G401.6 (cell line): ENCODE data around the gene HSPA4L.
A peak's percentile ranks its signal among the peaks of the same experiment; 100 is the strongest.

Experiments used
- FAIRE-seq: peaks from 2 replicates; lab custom pipeline; 2012; peaks lifted over from hg19 to GRCh38; lab: Jason Lieb, UNC

Gene HSPA4L

DNA sequence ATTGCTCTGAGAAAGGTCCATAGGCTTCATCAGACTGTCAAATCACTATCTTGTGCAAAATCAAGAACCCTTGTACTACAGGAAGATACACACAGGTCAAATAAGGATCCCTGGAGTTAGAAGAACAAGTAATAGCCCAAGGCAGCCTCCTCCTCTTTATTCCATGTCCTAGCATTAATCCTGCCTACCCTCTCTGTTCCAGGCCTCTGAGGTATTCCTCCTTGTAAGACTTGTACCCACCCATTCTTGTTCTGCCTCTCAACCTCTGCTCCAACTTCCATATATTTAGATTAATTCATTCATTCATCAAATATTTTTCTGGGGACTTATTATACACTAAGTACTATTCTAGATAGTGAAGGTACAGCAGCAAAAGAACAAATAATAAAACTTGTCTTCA, 88.2 kb downstream of the HSPA4L start:
- no peak for FAIRE-seq

DNA sequence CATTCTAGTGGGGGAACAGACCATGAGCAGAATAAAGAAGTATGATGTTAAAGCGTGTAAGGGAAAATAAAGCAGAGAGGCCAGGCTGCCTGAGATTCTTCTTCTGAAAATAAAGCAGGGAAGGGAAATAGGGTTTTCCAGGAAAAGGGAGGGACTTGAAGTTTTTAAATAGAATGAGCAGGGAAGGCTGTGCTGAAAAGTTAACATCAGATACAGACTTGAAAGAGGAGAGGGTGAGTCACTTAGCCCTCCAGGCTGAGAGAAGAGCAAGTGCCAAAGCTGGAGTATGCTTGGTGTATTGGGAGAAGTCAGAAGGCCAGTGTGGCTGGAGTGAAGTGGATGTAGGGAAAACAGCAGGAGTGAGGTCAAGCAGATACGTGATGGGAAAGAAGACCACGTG, 88.6 kb downstream of the HSPA4L start:
- no peak for FAIRE-seq

DNA sequence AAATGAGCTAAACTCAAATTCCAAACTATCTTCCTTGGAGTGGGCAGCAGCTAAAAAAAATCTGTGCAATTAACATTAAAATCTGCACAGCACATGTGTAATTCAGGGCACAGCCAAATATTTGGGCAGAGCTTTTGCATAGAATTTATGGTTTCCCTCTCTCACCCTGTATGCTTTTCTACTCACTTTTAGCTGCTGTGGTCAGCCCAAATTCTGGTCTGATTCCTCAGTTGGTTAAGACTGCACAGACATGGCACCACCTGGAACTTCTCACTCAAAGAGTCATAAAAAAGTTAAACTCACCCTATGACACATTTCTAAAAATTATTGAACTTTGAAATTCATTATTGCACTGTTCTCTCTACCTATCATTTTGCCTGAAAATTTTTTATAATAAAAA, 93.7 kb downstream of the HSPA4L start:
- no peak for FAIRE-seq

DNA sequence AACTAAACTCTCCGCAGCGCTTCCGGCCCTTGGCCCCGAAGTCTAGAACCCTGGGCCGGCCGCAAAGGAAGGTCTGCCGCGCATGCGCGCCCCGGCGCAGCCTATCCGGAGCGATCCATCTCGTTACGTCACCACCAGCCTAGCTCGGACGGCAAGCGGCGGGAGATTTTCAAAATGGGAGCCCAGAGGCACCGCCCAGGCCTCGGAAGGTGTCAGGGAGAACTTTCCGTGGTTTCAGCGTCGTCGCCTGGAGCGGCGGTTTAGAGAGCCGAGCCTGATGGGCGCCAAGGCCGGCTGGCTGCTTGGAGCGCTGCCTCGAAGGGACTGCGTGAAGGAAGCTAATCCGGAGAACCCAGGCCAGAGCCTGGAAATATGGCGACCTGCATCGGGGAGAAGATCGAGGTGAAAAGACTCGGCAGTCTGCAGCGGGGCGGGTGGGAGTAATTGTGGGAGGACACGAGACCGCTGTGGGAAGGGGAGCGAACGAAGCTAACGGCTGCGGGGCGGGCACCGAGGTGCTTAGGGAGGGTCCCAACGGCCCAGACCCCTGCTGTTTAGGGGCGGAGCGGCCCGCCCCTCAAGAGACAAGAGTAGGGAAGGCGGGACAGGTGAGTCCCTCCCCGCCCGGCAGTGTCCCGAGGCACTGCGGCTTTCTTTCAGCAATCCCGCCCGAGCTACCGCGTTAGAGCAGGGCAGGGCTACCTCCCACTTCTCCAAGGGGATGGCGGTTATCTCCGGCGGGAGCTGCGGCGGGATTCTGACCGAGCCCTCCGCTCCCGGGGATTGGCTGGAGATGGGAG, 98.8 kb downstream of the HSPA4L start, which contains the start of gene PLK4:
Gene PLK4 (plus strand): TSS at position 131 of the 800 bp plus-strand sequence. CDS start 242 bp downstream, at position 373.
- peak; percentile 96 for FAIRE-seq

DNA sequence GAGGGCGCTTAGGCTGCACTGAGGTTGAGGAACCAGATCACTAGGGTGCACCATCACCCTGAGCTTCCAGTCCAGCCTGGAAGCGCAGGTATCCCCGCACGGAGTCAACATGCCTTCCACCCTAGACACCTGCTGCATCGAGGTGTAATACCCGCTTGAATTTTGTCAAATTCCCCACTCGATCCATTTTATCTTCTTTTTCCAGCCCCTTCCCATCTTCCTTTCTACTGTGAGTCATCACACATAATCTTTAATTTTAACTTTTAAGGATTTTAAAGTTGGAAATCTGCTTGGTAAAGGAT, 99.4 kb downstream of the HSPA4L start:
- FAIRE-seq, result no peak

DNA sequence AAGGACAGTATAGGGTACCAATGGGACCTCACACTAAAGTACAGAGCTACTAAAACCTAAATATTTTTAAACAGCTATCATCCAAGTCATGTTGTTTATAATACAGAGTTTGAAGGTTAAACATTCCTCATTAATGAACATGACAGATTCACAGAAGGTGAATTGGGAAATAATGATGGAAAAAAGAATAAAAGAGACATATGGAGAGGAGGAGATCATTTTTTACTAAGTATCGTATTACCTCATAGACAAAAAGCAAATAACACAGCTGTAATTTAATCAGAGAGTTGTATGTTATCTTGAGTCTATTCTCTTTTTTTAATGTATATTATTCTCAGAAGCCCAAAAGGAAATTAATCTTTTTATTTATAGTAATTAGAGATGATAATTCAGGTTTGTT, 106.4 kb downstream of the HSPA4L start:
- no peak for FAIRE-seq

DNA sequence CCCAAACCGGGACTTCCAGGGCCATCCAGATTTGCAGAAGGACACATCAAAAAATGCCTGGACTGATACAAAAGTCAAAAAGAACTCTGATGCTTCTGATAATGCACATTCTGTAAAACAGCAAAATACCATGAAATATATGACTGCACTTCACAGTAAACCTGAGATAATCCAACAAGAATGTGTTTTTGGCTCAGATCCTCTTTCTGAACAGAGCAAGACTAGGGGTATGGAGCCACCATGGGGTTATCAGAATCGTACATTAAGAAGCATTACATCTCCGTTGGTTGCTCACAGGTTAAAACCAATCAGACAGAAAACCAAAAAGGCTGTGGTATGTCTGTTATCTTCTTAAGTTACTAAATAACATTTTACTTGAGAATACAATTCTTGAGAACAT, 107.8 kb downstream of the HSPA4L start:
- FAIRE-seq, result no peak
